GM19395 (cell line): ENCODE results near the gene TAOK3.
"Not testable (repeated sequence)": the region's sequence is repeated elsewhere in the genome, so short reads cannot be mapped to it uniquely, and the experiment has no call there.

Source experiments
- ATAC-seq: cut with Tn5 transposase; IDR thresholded peaks from one replicate; pipeline ENCODE4 v1.9.1; 2021; ENCODE audit warnings: mild to moderate bottlenecking, moderate library complexity; ENCODE audit not compliant: unreplicated experiment

The TAOK3 gene

GRCh38 chr12:118304093-118304492 is 68.6 kb downstream of the TAOK3 start:
- no peak for ATAC-seq

GRCh38 chr12:118302053-118302452 is 70.7 kb downstream of the TAOK3 start:
- ATAC-seq = no peak

- ATAC-seq = no peak
These were observed 72.8 kb downstream of the TAOK3 start for GRCh38 chr12:118299791-118300460.

GRCh38 chr12:118297284-118297683 is 75.4 kb downstream of the TAOK3 start:
- ATAC-seq = no peak

DNA sequence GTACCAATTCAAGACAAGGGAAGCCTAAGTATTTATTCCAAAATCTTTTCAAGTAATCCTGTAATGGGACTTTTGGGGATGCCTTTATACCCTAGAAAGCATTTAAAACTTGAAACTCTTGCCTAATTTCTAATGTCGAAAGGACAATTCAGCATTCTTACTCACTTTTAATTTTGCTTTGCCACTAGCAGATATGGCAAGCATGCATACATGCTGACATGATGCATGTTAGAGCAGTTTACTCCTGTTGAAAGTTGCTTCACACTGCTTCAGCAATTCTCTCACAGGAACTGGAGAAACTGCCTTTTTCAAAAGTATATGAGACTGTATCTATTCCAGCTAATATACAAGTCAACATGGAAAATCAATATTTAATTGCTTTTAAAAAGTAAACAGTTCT is 79.9 kb downstream of the TAOK3 start:
- no peak for ATAC-seq

GRCh38 chr12:118290130-118290529 is 82.6 kb downstream of the TAOK3 start:
- ATAC-seq = no peak

- no peak for ATAC-seq
These were observed 84.5 kb downstream of the TAOK3 start for GRCh38 chr12:118288174-118288573.

- no peak for ATAC-seq
These were observed 85.0 kb downstream of the TAOK3 start for GRCh38 chr12:118287728-118288127.

DNA sequence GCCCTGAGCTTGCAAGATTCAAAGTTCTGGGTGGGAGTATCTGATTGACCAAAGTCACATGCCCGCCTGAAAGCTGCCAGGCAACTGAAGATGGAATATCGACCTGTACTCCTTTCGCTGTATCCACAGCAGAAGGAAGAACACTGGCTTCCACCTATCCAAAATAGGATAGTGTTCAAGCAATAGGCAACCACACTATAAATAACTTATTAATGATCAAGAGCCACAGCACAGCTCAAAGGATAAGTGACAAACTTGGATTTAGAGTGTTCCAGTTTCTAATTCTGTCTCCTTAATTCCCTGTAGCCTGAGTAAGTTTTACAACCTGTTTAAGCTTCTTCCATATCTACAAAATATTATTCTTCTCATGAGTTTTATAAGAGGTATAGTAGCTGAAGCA is 89.9 kb downstream of the TAOK3 start:
- no peak for ATAC-seq

- ATAC-seq = not testable (repeated sequence)
These were observed 94.4 kb downstream of the TAOK3 start for GRCh38 chr12:118278288-118278687.

- ATAC-seq = no peak
These were observed 98.6 kb downstream of the TAOK3 start for GRCh38 chr12:118274066-118274465.

GRCh38 chr12:118271770-118272417 is 100.8 kb downstream of the TAOK3 start:
- no peak for ATAC-seq

DNA sequence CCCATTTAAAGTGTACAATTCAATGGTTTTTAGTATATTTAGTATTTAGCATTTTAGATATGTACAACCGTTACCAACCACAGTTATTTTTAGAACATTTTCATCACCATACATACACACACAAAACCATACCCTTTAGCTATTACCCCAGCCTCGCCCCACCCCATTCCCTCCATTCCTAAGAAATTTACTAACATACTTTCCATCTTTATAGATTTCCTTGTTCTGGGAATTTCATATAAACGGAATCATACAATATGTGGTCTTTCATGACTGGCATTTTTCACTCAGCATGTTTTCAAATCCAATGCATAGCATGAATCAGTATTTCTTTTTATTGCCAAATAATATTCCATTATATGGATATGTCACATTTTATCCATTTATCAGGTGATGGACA is 101.5 kb downstream of the TAOK3 start:
- no peak for ATAC-seq

- no peak for ATAC-seq
These were observed 102.9 kb downstream of the TAOK3 start for GRCh38 chr12:118269806-118270205.

DNA sequence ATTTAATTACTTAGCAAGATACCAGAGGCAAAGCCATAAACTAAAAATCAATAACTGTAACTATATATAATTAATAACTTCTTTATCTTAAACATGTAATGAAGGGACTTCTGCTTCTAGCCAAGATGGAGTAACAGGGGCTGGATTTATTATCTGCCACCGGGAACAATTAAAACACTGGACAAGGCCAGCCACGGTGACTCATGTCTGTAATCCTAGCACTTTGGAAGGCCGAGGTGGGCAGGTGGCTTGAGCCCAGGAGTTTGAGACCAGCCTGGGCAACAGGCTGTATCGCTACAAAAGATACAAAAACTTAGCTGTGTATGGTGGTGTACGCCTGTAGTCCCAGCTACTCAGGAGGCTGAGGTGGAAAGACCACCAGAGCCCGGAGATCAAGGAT is 113.6 kb downstream of the TAOK3 start:
- no peak for ATAC-seq

GRCh38 chr12:118256352-118256751 is 116.4 kb downstream of the TAOK3 start:
- ATAC-seq = no peak

GRCh38 chr12:118249547-118249946 is 123.2 kb downstream of the TAOK3 start:
- ATAC-seq = no peak

DNA sequence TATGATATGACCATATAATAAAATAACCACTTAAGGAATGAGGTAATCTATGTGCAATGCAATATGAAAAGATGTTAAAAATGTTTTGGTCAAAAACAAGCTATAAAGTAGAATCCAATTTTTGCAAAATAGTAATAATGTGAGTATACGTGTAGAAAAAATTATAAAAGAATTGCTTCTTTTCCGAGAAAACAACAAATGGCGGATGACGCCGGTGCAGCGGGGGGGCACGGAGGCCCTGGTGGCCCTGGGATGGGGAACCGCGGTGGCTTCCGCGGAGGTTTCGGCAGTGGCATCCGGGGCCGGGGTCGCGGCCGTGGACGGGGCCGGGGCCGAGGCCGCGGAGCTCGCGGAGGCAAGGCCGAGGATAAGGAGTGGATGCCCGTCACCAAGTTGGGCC is 126.8 kb downstream of the TAOK3 start:
- not testable (repeated sequence) for ATAC-seq

DNA sequence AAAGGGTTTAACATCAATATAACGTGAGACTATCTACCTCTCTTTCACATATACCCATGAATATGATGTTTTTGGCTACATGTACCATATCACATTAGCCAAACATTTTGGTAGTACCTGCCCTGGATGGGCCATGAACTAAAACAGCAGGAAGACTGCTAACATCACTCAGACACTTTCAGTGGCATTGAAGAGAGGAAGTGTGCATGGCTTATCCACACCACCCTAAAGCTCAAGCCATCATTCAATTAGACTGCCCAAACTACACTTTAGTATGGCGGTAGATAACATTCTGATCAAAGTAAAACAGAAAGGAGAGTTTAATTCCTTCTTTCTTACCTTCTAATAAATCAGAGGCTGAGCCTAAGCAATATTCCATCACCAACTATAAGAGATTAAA is 133.8 kb downstream of the TAOK3 start:
- ATAC-seq = peak; percentile 56

DNA sequence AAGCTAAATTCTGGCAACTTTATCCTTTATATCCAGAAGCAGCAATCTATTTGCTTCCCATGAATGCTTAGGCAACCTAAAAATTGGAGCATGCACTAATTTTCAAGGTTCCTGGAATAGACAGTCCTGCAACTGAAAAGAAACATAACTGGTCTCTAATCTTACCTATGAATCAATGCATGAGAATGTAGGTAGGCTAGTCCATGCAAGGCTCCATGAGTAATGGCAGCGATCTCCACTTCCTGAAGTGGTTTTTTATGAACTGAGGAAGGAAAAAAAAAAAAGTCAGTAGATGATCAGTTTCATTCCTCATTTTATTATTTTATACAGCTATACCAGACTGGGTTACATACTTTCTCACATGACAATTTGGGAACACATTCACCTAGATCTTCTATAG is 134.8 kb downstream of the TAOK3 start:
- ATAC-seq = no peak

DNA sequence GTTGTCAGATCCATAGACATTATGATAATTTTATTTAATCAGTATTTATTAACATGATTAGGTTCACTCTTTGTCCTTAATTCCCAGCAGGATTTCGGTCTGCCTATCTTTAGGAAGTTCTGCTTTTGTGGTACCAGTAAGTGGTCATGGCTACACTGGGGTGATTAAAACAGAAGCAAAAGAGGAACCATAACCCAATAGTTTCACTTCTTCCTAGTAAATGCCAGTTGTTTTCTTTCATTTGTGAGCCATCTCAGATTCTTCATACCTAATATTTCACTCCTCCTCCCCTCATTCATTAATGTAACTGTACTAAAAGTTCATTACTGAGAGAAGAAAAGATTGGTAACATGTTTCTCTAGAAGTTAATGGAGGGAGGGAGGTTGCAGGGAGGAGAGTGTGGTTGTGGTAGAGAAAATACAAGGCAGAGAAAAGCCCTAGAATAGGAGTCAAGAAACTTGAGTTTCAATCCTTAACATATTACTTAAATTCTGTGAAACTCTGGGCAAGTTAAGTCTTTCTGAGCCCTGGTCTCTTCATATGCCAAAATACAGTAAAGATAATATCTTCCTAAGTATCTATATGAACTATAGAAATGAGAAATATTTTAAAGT is 135.5 kb downstream of the TAOK3 start:
- ATAC-seq = peak; percentile 94

DNA sequence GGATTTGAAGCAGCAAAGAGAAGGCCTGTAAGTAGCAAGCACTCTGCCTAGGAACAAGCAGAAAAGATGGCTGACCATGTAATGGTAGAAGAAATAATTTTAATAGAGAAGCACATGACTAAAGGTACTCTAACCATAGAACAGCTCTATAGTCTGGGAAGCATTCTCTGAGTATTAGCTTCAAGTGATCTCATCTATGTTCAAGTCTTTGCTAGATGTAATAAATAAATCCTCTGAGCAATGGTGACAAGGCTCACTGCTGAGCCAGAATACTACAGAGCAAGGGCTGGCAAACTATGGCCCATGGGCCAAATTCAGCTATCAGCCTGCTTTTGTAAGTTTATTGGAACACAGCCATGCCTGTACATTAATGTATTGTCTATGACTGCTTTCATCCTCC is 152.0 kb downstream of the TAOK3 start:
- no peak for ATAC-seq
